Hepatocyte (in vitro differentiated cells): ENCODE data around the gene LANCL2.

ENCODE experiments used
- CTCF ChIP-seq: fragments of 200-600 bp; sonication (generic); IDR thresholded peaks from 2 replicates; pipeline ENCODE4 v1.5.1; 2016; ENCODE audit warnings: antibody characterized with exemption, mild to moderate bottlenecking; ENCODE audit not compliant: poor library complexity
- EZH2 ChIP-seq: fragments of 200-600 bp; sonication (generic); IDR thresholded peaks from 2 replicates; pipeline ENCODE4 v1.6.1; 2016; ENCODE audit warnings: antibody characterized with exemption, mild to moderate bottlenecking, borderline replicate concordance
- EZH2phosphoT487 ChIP-seq: fragments of 200-600 bp; sonication (generic); IDR thresholded peaks from one replicate; pipeline ENCODE4 v1.6.1; 2018; ENCODE audit warnings: antibody characterized with exemption, mild to moderate bottlenecking, low read depth, moderate library complexity; ENCODE audit not compliant: unreplicated experiment, severe bottlenecking

- TF ChIP-seq CTCF = no peak
- TF ChIP-seq EZH2 = no peak
- no peak for TF ChIP-seq EZH2phosphoT487
These were observed 45.6 kb downstream of the LANCL2 start for GRCh38 chr7:55410667-55411239.
